Endothelial cell (in vitro differentiated cells): ENCODE results near the gene CCDC74B. TPM values are rescaled to one million over a fixed set of nuclear protein-coding genes. Genes with fewer than 3 reads are reported as not detected.
"Not testable (repeated sequence)": the region's sequence is repeated elsewhere in the genome, so short reads cannot be mapped to it uniquely, and the experiment has no call there.

Experiments used
- DNase-seq: peaks from one replicate; pipeline ENCODE4 v3.0.0; 2021; ENCODE audit warnings: low spot score
- H3K27ac Mint-ChIP-seq: one replicate; pipeline ENCODE4 v1.8.0; 2021; ENCODE audit warnings: mixed read lengths, inconsistent platforms; ENCODE audit not compliant: unreplicated experiment
- H3K27me3 Mint-ChIP-seq: one replicate; pipeline ENCODE4 v1.8.0; 2021; ENCODE audit warnings: mild to moderate bottlenecking, moderate library complexity, mixed read lengths, inconsistent platforms; ENCODE audit not compliant: unreplicated experiment
- H3K36me3 Mint-ChIP-seq: one replicate; pipeline ENCODE4 v1.8.0; 2021; ENCODE audit warnings: mild to moderate bottlenecking, low read depth, mixed read lengths, inconsistent platforms; ENCODE audit not compliant: unreplicated experiment
- H3K4me1 Mint-ChIP-seq: one replicate; pipeline ENCODE4 v1.8.0; 2021; ENCODE audit warnings: mild to moderate bottlenecking, mixed read lengths, inconsistent platforms; ENCODE audit not compliant: unreplicated experiment
- H3K4me3 Mint-ChIP-seq: one replicate; pipeline ENCODE4 v1.8.0; 2021; ENCODE audit warnings: mild to moderate bottlenecking, mixed read lengths, inconsistent platforms; ENCODE audit not compliant: unreplicated experiment
- H3K9me3 Mint-ChIP-seq: one replicate; pipeline ENCODE4 v1.8.0; 2021; ENCODE audit warnings: mixed read lengths, inconsistent platforms; ENCODE audit not compliant: unreplicated experiment
- total RNA-seq: library from RNA; stranded (reverse); fragmentation: NEBNext Ultra II Directional; extraction: Animal tissue kit (Norgen Biotek cat#: 25700); gene quantifications from one replicate; pipeline ENCODE4 v1.2.1, GENCODE V29; 2021; ENCODE audit not compliant: unreplicated experiment
- TF ChIP-seq, protein P1 (sequence below): fragments of 200-600 bp; sonication (generic); IDR thresholded peaks from one replicate; pipeline ENCODE4 v1.5.0; 2021; ENCODE audit warnings: antibody characterized with exemption; ENCODE audit not compliant: unreplicated experiment

The CCDC74B gene
- total RNA-seq, 1 donor from 2014 or later: 20.4 TPM

DNA sequence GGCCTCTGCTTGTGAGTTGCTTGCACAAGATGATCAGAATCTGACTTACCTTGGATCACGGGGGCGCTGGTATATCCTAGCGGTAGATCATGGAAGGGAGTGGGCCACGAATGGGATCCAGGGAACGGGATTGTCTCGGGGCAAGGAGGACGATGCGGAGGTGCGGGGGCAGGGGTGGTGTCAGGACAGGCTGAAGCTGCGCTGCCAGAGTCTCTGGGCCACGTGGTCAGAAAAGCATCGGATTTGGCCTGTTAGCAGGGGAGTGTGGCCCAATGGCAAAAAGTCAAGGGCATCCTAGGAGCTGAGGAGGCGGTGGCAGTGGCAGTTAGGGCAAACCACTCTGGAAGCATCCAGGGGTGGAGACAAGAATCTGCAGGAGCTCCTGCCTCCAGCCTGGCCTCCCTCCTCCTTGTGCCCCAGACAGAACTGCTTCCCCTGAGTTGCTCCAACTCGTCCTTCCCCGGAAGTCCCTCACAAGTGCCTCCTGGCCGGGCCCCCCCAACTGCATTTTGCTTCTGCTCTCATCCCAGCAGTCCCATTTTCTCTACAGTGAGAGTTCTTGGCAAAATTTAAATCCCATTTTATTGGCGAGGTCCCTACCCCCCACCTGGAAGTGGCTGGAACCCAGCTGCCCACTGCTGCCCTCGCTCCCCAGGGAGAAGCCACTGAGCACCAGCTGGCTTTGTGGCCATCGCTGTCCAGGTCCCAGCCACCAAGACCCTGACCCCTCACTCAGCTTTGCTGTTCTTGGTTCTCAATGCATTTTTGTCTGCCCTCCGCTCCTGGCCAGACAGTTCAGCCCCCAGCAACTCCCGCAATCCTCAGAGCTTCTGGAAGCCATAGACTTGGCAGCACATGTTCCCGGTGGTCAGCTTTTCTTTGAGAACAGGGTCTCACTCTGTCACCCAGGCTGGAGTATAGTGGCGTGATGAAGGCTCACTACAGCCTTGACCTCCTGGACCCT lies 5.6 kb upstream of the CCDC74B start:
- H3K4me1 Mint-ChIP-seq: no peaks in the 10 kb centered on the region
- peaks cover 4% of the 10 kb centered on the region for H3K36me3 Mint-ChIP-seq
- H3K27ac Mint-ChIP-seq: no peak overlapping the region
- peaks cover 5% of the 10 kb centered on the region for H3K27me3 Mint-ChIP-seq
- TF ChIP-seq, protein P1, sequence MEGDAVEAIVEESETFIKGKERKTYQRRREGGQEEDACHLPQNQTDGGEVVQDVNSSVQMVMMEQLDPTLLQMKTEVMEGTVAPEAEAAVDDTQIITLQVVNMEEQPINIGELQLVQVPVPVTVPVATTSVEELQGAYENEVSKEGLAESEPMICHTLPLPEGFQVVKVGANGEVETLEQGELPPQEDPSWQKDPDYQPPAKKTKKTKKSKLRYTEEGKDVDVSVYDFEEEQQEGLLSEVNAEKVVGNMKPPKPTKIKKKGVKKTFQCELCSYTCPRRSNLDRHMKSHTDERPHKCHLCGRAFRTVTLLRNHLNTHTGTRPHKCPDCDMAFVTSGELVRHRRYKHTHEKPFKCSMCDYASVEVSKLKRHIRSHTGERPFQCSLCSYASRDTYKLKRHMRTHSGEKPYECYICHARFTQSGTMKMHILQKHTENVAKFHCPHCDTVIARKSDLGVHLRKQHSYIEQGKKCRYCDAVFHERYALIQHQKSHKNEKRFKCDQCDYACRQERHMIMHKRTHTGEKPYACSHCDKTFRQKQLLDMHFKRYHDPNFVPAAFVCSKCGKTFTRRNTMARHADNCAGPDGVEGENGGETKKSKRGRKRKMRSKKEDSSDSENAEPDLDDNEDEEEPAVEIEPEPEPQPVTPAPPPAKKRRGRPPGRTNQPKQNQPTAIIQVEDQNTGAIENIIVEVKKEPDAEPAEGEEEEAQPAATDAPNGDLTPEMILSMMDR: no peak
- no peak overlapping the region for H3K4me3 Mint-ChIP-seq
- no peaks in the 10 kb centered on the region for H3K9me3 Mint-ChIP-seq
- no peak for DNase-seq

DNA sequence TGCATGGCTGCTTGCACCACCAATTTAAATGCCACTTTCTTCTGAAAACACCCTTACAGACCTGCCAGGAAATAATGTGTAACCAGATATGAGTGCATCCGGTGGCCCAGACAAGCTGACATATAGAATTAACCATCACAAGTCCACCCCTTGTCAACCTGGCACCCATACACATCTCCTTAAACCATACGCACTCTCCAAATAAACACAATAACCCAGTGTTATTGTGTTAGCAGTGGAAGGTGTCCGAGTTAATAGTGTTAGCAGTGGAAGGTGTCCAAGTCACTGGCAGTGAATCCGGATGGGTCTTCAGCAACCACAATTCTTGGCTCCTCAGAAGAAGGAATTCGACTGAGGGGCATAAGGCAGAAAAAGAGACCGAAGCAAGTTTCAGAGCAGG lies 3.6 kb upstream of the CCDC74B start:
- H3K9me3 Mint-ChIP-seq, H3K4me3 Mint-ChIP-seq, H3K4me1 Mint-ChIP-seq, H3K36me3 Mint-ChIP-seq, H3K27me3 Mint-ChIP-seq, DNase-seq, H3K27ac Mint-ChIP-seq: not testable (repeated sequence)

DNA sequence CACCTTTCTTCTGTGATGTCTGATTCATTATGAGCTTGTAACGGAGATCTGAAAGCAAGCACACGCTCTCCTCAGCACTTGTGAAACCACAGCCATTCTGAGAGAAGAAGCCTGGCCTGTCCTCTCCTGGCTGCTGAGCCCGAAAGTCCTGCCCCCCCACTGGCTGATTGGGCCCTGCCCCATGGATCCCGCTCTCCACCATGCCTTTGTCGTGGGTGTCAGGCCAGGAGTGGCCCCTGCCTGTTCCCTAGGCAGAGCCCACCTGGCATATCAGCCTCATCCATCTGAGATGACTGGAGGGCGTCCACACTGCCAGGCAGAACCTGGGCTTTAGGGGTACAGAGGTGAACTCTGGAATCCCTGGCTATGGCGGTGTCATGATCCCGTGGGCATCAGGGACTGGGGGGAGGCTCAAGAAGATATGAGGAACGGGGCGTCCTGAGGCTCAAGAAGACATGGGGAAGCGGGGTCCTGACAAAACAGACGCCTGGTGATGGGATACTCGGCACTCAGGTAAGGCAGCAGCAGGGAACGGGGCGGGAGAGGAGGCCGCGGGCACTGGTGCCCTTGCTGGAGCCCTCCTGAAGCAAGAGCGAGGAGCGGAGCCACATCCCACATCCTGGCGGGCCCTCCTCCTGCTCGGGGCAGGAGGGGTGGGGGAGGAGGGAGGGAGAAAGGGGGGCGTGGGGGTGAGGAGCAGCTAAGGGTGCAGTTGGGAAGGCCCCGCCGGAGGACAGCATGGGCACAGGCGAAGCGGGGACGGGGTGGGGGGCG lies 1.5 kb downstream of the CCDC74B start:
- H3K27me3 Mint-ChIP-seq, H3K36me3 Mint-ChIP-seq, H3K9me3 Mint-ChIP-seq, H3K4me1 Mint-ChIP-seq, DNase-seq: not testable (repeated sequence)
- H3K4me3 Mint-ChIP-seq: peak overlapping the region; percentile 25
- H3K27ac Mint-ChIP-seq: peak overlapping the region; percentile 61

DNA sequence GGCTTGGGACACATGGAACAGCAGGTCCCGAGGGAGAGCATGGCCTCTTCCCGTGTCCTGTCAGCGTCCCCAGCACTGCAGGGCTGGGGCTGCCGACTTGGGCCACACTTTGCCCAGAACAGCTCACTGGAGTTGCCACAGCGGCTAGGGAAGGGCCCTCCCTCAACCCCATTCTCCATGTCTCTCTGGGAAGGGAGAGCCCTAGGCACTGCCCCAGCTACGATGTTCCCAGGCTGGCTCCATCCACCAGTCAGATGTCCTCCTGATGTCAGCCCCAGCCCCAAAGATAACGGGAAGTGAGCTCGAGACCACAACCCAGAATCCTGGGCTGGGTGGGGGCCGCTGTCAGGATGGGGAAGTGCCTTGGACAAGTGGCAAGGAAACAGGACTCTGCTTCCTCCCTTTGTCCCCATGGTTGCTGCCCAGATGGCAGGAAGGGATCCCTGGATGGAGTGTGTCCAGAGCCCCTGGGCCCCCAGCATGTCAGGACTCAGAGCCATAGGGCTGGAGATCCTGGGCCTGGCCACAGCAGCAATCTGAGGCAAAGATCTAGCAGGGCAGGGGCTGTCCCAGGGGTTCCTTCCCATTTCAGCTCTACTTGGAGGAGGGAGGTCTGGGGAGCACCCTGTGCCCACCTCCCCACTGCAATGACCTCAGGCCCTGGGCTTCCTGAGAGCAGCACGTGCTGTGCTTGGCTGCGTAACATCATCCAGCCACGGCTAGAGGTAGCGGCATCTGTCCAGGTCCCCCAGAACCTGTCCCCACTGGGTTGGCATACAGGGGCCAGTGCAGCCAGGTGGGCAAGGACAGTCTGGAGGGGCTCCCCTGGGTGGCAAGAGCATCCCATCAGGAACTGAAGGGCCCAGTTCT lies 2.3 kb downstream of the CCDC74B start:
- H3K4me1 Mint-ChIP-seq, DNase-seq, H3K36me3 Mint-ChIP-seq, H3K4me3 Mint-ChIP-seq, H3K9me3 Mint-ChIP-seq, H3K27me3 Mint-ChIP-seq: not testable (repeated sequence)
- peak overlapping the region; percentile 61 for H3K27ac Mint-ChIP-seq

DNA sequence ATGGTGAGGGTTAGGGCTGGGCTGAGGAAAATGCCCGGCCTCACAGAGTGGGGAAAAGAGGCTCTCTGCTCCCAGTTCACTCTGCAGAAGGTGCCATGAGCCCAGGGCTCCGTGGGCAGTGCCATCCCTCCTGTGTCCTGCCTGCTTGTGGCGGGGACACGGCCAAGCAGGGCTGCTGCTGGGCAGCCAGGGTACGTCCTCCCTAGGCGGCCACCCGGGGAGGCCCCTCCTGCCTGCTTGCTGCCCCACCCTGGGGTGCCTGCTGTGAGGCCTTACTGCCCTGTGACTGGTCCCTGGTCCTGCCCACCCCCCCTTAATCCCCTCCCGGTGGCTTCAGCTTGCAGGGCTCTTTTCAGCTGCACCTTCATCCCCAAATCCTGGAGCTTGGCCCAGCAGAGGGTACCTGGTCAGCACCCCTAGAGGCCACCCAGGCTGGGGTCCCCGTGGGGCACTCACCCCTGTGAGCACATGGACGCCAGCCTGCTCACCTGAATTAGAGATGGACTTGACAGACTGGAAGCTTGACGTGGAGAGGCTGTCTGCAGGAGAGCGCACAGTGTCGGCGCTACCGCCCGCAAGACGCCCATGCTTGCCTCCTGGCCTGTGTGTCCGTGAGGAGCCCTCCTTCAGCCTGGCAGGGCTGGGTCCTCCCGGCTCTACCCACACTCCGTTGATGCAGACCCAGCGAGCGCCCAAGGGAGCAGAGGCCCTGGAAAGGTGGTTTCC lies 3.1 kb downstream of the CCDC74B start:
- H3K4me1 Mint-ChIP-seq, DNase-seq, H3K4me3 Mint-ChIP-seq, H3K27ac Mint-ChIP-seq, H3K9me3 Mint-ChIP-seq, H3K36me3 Mint-ChIP-seq, H3K27me3 Mint-ChIP-seq: not testable (repeated sequence)

DNA sequence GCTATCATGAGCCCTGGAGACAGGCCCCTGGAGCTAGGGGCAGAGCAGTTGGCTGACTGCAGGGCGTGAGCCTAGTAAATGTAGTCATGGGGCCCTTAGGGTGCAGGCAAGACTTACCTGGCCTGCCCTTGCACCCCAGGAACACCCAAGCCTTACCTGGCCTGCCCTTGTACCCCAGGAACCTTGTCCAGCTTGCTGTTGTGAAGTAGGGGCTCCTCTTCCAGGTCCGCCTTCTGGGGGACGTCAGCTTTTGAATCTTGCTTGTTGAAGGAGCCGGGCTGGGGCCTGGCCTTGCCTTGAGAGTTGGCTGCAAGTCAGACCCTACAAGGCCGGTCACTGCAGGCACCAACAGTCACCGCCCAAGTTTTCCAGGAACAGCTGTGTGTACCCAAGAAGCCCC lies 3.9 kb downstream of the CCDC74B start:
- H3K4me1 Mint-ChIP-seq, H3K36me3 Mint-ChIP-seq, H3K27me3 Mint-ChIP-seq, H3K4me3 Mint-ChIP-seq, H3K9me3 Mint-ChIP-seq, DNase-seq, H3K27ac Mint-ChIP-seq: not testable (repeated sequence)

DNA sequence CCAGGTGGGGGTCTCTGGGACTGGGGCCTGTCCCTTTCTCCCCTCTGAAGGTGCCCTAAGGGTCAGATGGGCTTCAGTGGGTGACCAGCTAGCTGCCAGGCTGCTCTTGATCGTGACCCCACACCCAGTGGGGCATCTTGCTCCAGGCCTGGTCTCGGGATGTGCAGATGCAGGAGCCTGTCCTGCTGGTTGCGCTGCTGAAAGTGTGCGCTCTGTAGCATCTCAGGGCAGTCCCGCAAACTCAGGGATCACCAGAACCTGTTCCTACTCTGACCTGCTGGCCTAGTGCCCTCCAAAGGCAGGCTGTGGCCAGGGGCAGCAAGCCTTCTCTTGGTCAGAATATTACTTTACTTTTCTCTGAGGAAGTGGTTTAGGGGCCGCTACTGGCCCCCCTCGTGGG lies 4.4 kb downstream of the CCDC74B start:
- H3K9me3 Mint-ChIP-seq, H3K4me3 Mint-ChIP-seq, H3K27me3 Mint-ChIP-seq, H3K4me1 Mint-ChIP-seq, H3K27ac Mint-ChIP-seq, H3K36me3 Mint-ChIP-seq, DNase-seq: not testable (repeated sequence)

DNA sequence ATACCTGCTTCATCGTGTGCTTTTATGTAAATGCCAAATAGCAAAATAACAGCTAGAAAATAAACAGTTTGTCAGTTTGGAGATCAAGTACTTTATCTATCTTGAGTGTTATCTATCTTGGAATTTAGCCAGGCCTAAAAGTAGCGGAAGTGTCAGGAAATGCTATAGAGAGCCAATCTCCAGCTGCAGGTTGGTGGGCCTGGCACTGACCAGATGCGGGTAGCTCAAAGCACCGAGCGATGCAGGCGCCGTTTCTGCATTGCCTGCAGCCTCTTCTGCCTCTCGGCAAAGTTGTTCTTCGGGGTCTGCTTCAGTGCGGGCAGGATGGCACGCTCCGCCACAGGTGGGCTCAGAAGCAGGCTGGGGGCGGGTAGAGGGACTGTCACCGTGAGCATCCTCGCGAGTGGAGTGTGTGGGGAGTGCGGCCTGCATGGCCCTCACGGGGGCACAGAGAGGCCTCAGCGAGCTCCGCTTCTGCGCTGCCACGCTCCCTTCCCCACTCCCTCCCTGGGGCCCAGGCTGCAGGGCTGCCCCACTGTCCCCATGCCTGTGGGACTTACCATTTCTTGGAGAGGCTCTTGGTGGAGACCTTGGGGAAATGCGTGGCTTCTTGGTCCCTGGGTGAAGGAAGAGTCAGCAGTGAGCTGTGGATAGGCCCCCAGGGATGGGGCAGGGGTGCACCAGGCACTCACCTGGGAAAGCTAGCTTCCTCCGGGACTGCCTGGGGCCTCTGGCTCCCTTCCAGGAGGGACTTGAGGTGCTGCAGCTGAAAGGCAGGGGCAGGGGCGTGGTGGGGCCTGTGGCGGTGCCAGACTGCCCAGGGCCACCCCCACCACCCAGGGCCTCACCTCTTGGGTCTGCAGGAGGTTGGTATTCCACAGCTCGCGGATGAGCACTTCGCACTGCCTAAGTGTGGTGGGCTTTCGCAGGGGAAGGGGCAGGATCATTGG lies 5.3 kb downstream of the CCDC74B start:
- DNase-seq, H3K9me3 Mint-ChIP-seq, H3K27me3 Mint-ChIP-seq, H3K36me3 Mint-ChIP-seq, H3K4me1 Mint-ChIP-seq, H3K27ac Mint-ChIP-seq, H3K4me3 Mint-ChIP-seq: not testable (repeated sequence)

DNA sequence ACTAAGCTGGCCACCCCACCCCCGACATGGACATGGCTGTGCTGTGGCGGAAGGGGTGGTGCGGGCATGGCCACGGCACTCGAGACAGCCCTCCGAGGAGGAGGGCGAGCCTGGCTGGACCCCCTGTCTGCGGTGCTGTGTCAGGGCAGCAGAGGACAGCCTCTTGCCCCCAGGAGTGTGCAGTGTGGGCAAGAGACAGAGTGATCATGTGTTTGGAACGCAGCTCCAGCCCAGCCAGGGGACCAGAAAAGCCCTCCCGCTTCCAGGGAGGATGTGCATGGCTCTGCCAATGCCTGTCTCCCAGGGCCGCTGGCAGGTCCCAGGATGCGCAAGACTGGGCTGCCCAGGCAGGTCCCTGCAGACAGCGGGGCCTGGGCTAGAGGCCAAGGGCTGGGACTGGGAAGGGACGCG lies 6.1 kb downstream of the CCDC74B start:
- not testable (repeated sequence) for H3K36me3 Mint-ChIP-seq, H3K9me3 Mint-ChIP-seq, DNase-seq, H3K4me1 Mint-ChIP-seq, H3K27ac Mint-ChIP-seq, H3K4me3 Mint-ChIP-seq, H3K27me3 Mint-ChIP-seq
